LNCaP clone FGC (cell line): ENCODE data around the gene BET1L.
A peak's percentile ranks its signal among the peaks of the same experiment; 100 is the strongest.
"Not testable (repeated sequence)": the region's sequence is repeated elsewhere in the genome, so short reads cannot be mapped to it uniquely, and the experiment has no call there.

Experiments
- DNase-seq: peaks from one replicate; pipeline ENCODE4 v3.0.0-alpha.2; 2011; ENCODE audit warnings: low read depth
- H3K4me3 ChIP-seq: 2 replicates; pipeline ENCODE4 v1.5.1; 2011; ENCODE audit warnings: mild to moderate bottlenecking, low read depth, low read length, control low read depth
- CTCF ChIP-seq: IDR thresholded peaks from 2 replicates; pipeline ENCODE4 v1.5.1; 2012; ENCODE audit warnings: mild to moderate bottlenecking; ENCODE audit not compliant: control insufficient read depth, insufficient read depth; ENCODE audit errors: extremely low read depth

Gene BET1L

GRCh38 chr11:251550-251949 lies 44.4 kb upstream of the BET1L start:
- DNase-seq = no peak
- no peak for TF ChIP-seq CTCF
- no peak overlapping the region for H3K4me3 ChIP-seq

GRCh38 chr11:250740-251299 lies 43.6 kb upstream of the BET1L start:
- no peak for DNase-seq
- TF ChIP-seq CTCF = peak; percentile 53
- H3K4me3 ChIP-seq = no peak overlapping the region

- H3K4me3 ChIP-seq = no peak overlapping the region
- TF ChIP-seq CTCF = no peak
- DNase-seq = no peak
Measured at GRCh38 chr11:250274-250673, 43.1 kb upstream of the BET1L start.

- H3K4me3 ChIP-seq = no peak overlapping the region
- no peak for TF ChIP-seq CTCF
- no peak for DNase-seq
Measured at GRCh38 chr11:249062-249461, 41.9 kb upstream of the BET1L start.

- TF ChIP-seq CTCF = no peak
- no peak overlapping the region for H3K4me3 ChIP-seq
Measured at GRCh38 chr11:244376-244775, 37.2 kb upstream of the BET1L start.

GRCh38 chr11:241634-242033 lies 34.4 kb upstream of the BET1L start:
- no peak overlapping the region for H3K4me3 ChIP-seq
- DNase-seq = no peak
- no peak for TF ChIP-seq CTCF

More at GRCh38 chr11:244376-244775, 37.2 kb upstream of the BET1L start:
- no peak for DNase-seq

- peak; percentile 95 for DNase-seq
- no peak for TF ChIP-seq CTCF
Measured at GRCh38 chr11:240315-240714, 33.1 kb upstream of the BET1L start.

GRCh38 chr11:238346-238745 lies 31.1 kb upstream of the BET1L start:
- DNase-seq = not testable (repeated sequence)
- peak overlapping the region; percentile 100 for H3K4me3 ChIP-seq

More at GRCh38 chr11:240315-240714, 33.1 kb upstream of the BET1L start:
- peak overlapping the region; percentile 34 for H3K4me3 ChIP-seq
